Measurements from ENCODE around the gene ANTXR1. TPM values are rescaled to one million over a fixed set of nuclear protein-coding genes. Genes with fewer than 3 reads are reported as not detected.

Gene ANTXR1
- total RNA-seq, 1 experiment from 2014 or later, result 67.4 TPM

DNA sequence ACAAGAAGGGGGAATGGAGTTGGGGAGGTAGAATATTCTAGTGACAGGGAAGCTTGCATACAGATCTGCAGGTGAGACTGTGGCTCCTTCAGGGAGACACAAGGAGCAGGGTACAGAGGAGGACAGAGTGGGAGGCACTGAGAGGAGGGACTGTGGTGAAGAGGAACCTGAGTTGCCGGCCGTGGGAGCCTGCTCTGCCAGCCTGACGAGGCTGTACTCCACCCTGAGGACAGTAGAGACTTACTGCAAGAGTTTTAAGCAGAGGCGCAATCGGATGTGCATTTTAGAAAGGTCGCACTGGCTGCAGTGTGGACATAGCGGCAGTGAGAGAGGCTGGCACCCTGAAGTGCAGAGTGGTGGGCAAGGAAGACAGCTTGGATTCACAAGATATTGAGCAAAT, 188.3 kb downstream of the ANTXR1 start:
- Histone ChIP-seq H3K4me1 (peaks cover 35% of the 10 kb centered on the region), H3K4me3 (no peak overlapping the region), H3K27me3 (no peaks in the 10 kb centered on the region), H3K27ac (no peak overlapping the region), H3K9me3 (replicated peaks) (no peaks in the 10 kb centered on the region), H3K36me3 (peaks cover 49% of the 10 kb centered on the region)
- no peak for DNase-seq

DNA sequence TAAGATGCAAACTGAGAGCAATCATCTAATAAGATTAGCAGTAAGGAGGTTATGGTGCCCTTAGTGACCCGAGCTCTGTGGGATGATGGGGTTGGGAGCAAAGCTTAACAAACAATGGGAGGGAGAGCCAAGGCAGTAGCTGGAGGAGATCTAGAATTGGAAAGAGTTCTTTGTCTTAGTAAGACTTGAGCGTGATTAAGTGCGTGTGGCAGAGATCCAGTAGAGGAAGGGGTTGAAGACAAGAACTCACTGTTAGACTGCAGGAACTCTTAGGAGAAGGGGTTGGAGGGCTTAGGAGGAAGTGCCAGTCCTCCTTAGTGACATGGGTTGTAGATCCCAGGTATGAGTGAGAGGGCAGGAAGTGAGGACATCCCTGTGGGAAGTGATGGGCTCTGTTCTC, 189.3 kb downstream of the ANTXR1 start:
- no peak for DNase-seq
- H3K27me3 ChIP-seq, result no peaks in the 10 kb centered on the region
- H3K4me3 ChIP-seq, result no peak overlapping the region
- peaks cover 36% of the 10 kb centered on the region for H3K4me1 ChIP-seq
- H3K27ac ChIP-seq, result no peak overlapping the region
- H3K36me3 ChIP-seq, result peaks cover 38% of the 10 kb centered on the region
- H3K9me3 ChIP-seq (replicated peaks), result no peaks in the 10 kb centered on the region

DNA sequence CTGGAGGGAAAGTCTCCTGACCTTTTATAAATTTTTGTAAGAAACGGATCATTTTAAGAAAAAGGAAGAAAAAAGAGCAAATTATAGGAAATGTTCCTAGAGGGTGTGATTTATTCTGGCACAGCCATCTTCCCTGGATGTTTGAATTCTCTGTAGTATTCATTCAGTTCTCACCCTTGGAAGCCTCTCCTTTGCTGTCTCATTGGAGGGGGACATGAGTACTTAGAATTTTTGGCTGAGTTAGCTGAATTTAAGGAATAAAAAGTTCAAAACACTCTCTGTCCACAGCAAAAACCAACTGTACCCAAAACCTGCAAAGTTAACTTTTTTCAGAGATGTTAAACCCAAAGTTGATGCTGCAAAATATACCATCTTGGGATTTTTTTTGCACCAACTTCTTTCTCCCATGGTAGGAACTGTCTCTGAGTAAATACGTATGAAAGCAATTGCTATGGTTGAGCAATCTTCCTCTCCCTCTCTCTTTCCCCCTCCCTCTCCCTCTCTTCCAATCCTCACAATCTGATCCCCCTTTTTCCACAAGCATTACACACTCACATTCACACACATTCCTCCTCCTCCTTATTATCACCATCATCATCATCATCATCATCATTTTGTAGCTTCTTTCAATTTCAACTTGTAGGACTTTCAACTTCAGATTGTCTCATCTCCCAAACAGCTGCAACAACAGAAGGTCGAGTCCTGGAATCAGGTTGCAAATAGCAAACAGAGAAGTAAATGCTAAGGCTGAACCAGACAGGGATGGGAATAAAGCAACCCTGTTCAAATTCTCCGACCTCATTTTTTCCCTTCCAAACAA, 190.4 kb downstream of the ANTXR1 start:
- H3K27me3 ChIP-seq, result no peaks in the 10 kb centered on the region

DNA sequence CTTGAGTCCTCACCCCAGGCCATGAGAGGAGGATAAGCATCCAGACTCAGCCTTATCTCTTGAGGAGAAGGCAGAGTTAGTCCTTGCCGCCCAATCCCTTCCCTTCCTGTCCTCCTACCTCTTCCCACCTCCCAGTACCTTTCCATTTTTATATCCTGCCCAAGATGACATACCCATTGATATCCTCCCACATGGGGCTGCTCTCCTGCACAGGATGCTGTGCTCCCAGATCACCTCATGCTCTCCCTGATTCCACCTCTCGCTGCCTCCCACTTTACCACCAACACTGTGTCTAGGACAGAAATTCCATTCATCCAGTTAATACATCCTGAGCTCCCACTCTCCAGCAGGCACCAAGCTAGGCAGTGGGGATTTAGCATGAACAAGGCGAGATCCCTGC, 191.7 kb downstream of the ANTXR1 start:
- DNase-seq, result no peak
- Histone ChIP-seq H3K36me3 (peaks cover 27% of the 10 kb centered on the region), H3K4me1 (peaks cover 36% of the 10 kb centered on the region), H3K27ac (peak overlapping the region; percentile 39), H3K9me3 (replicated peaks) (no peaks in the 10 kb centered on the region), H3K27me3 (no peaks in the 10 kb centered on the region), H3K4me3 (no peak overlapping the region)

More for the DNA sequence above, 190.4 kb downstream of the ANTXR1 start:
- Histone ChIP-seq H3K4me3 (no peak overlapping the region), H3K9me3 (replicated peaks) (no peaks in the 10 kb centered on the region), H3K36me3 (peaks cover 35% of the 10 kb centered on the region), H3K27ac (peak overlapping the region; percentile 67), H3K4me1 (peaks cover 36% of the 10 kb centered on the region)
- DNase-seq, result peak; percentile 65 to 90

DNA sequence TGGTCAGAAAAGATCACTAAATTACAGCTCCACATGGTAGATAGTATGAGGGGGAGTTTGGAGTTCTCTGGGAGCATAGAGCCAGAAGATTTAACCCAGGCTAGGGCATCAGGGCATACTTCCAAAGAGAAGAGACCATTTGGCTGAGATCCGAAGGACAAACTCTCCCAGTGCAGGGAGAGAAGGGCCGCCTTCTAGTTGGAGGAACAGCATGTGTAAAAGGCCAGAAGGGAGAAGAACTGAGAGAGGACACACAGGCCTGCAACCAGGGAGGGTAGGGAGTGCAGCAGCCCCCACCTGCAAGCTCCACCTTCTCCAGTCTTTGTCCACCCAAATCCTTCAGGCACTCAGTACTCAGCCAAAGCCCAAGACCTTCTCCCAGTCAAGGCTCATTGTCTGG, 192.1 kb downstream of the ANTXR1 start:
- Histone ChIP-seq H3K27ac (peak overlapping the region; percentile 39), H3K4me1 (peaks cover 36% of the 10 kb centered on the region), H3K9me3 (replicated peaks) (no peaks in the 10 kb centered on the region), H3K27me3 (no peaks in the 10 kb centered on the region), H3K36me3 (peaks cover 27% of the 10 kb centered on the region), H3K4me3 (no peak overlapping the region)
- DNase-seq, result no peak

DNA sequence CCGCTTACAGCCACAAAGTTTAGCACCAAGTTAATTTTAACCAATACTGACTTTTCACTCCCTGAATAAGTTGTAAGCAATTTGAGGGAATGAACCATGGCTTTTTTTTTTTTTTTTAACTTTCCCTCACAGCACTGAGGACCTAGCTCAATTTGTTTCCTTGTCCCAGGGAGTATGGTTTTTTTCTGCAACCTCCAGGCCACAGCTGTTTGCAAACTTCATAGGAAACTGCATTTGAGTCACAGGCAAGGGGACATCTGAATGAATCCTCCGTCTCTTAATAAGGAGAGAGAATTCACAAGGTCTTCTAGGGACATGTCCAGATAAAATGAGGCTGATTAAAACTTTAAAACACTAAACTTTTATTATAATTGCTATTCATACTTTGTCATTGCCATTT, 192.5 kb downstream of the ANTXR1 start:
- H3K27me3 ChIP-seq, result no peaks in the 10 kb centered on the region
- no peak overlapping the region for H3K4me3 ChIP-seq
- H3K4me1 ChIP-seq, result peaks cover 36% of the 10 kb centered on the region
- no peaks in the 10 kb centered on the region for H3K9me3 ChIP-seq (replicated peaks)
- DNase-seq, result peak; percentile 67 to 85
- peak overlapping the region; percentile 39 for H3K27ac ChIP-seq
- H3K36me3 ChIP-seq, result peaks cover 23% of the 10 kb centered on the region

DNA sequence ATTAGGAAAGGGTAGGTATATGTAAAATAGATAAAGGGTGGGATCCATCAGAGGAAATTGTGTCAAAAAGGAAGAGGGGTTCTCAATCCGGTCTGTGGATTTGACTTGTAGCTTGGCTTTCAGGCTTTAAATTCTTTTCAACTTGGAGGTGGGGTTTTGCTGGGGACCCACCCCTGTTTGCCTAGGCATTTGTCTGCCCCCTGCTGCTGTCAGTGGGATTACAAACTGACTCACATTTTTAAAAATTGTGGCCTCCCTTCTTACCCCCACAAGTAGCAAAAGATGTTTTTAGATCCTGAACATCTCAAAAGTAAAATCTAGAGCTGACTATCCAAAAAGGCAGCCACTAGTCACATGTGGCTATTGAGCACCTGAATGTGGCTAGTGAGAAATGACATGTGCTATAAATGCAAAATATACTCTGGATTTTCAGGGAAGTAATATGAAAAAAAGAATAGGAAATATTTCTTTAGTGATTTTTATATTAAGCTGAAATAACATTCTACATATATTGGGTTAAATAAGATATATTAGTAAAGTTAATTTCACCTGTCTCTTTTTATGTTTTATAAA, 195.1 kb downstream of the ANTXR1 start:
- Histone ChIP-seq H3K36me3 (peaks cover 9% of the 10 kb centered on the region), H3K4me3 (no peak overlapping the region), H3K27ac (no peak overlapping the region), H3K27me3 (no peaks in the 10 kb centered on the region), H3K9me3 (replicated peaks) (no peaks in the 10 kb centered on the region), H3K4me1 (peaks cover 45% of the 10 kb centered on the region)
- no peak for DNase-seq

DNA sequence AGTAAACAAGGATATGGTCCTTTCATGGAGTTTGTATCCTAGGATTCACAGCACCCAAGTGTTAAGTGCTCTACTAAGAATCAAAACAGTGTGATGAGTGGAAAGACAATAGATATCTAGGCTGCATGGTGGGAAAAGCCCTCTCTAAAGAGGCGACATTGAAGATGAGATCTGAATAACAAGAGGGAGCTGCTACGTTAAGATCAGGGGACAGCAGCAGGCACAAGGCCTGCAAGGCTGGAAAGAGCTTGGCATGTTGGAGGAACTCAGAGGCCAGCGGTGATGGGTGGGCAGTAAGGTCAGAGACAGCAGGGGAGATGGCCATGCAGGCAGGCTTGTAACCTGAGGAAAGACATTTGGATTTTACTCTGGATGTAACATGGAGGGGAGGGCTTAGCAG, 196.5 kb downstream of the ANTXR1 start:
- H3K27me3 ChIP-seq, result no peaks in the 10 kb centered on the region
- H3K36me3 ChIP-seq, result peaks cover 9% of the 10 kb centered on the region
- no peak overlapping the region for H3K27ac ChIP-seq
- no peak overlapping the region for H3K4me3 ChIP-seq
- no peaks in the 10 kb centered on the region for H3K9me3 ChIP-seq (replicated peaks)
- no peak for DNase-seq
- peaks cover 40% of the 10 kb centered on the region for H3K4me1 ChIP-seq

DNA sequence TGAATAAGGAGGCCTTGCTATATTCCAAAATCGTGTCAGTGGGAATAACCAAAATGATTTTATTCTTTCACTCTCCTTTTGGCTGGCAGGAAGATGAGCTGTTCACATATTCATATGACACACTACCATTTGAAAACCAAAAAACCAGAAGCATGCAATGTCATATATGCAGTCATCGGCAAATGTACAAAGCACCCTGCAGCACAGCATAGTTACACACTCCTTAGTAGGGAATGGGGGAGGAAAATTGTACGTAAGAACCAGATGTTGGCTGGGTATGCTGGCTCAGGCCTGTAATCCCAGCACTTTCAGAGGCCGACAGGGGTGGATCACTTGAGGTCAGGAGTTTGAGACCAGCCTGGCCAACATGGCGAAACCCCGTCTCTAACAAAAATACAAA, 197.4 kb downstream of the ANTXR1 start:
- peaks cover 15% of the 10 kb centered on the region for H3K36me3 ChIP-seq
- H3K27me3 ChIP-seq, result no peaks in the 10 kb centered on the region
- no peak for DNase-seq
- peaks cover 39% of the 10 kb centered on the region for H3K4me1 ChIP-seq
- no peak overlapping the region for H3K27ac ChIP-seq
- no peak overlapping the region for H3K4me3 ChIP-seq
- H3K9me3 ChIP-seq (replicated peaks), result no peaks in the 10 kb centered on the region

DNA sequence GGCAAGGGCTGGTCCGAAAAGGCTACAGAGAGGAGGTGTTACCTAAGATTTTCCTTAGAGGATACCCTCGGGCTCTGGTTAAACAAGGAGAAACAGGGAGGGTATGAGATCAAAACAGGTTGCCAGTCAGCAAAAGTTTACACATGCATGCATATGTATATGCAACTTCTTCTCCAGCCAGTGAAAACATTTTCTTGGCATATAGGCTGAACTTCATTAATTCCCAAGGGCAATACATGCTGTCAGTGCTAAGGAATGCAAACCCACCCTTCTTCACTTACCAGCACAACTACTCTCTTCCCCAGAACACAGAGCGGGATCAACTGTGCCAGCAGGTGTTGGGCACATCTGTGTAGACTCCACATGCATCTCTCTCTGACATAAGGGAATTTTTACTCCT, 198.1 kb downstream of the ANTXR1 start:
- Histone ChIP-seq H3K9me3 (replicated peaks) (no peaks in the 10 kb centered on the region), H3K4me1 (peaks cover 37% of the 10 kb centered on the region), H3K27me3 (no peaks in the 10 kb centered on the region), H3K27ac (no peak overlapping the region), H3K36me3 (peaks cover 18% of the 10 kb centered on the region), H3K4me3 (no peak overlapping the region)
- DNase-seq, result peak; percentile 67 to 69

DNA sequence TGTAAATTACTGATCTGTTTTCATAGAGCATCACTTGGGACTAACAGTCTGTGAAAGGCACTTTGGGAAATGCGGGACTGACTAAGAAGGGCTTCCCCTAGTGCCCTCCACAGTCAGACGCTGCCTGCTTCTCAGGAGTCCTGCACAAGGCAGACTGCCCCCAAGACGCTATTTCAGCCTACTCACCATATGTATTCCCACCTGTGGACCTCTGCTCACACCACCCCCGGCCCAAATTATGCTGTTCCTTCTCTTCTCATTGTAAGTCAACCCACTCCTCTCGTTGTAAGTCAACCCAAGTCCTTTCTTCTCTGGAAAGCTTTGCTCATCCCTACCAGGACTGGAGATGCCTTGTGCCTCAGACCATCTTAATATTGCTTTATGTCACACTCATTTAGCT, 198.7 kb downstream of the ANTXR1 start:
- Histone ChIP-seq H3K36me3 (peaks cover 18% of the 10 kb centered on the region), H3K9me3 (replicated peaks) (no peaks in the 10 kb centered on the region), H3K27ac (no peak overlapping the region), H3K4me1 (peaks cover 40% of the 10 kb centered on the region), H3K4me3 (no peak overlapping the region), H3K27me3 (no peaks in the 10 kb centered on the region)
- no peak for DNase-seq

DNA sequence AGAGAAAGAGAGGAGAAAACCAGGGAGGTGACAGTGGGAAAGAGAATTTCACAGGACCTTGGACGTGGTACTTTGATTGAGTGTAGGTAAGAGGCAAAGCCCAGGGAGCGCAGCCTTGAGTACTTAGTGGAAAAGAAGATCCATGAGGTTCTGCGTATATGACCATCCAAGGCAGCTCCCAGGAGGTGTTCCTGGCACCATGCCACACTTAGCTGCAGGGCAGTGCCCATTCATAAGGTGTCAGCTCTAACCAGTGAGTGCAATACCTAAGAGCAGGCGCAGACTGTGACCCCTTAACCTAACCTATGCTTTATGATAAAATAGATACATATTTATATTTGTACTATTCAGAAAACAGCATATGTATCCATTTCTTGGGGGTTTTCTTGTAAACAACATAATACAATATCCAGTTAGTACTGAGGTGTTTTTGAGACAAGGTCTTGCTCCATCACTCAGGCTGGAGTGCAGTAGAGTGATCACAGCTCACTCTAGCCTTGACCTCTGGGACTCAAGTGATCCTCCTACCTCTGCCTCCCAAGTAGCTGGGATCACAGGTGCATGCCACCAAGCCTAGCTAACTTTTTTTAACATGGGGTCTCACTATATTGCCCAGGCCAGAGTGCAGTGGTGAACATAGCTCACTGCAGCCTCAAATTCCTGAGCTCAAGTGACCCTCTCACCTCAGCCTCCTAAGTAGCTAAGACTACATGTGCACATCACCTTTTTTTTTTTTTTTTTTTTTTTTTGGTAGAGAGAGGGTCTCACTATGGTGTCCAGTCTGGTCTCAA, 199.5 kb downstream of the ANTXR1 start:
- DNase-seq, result no peak
- H3K4me3 ChIP-seq, result no peak overlapping the region
- H3K9me3 ChIP-seq (replicated peaks), result no peaks in the 10 kb centered on the region
- no peak overlapping the region for H3K27ac ChIP-seq
- H3K4me1 ChIP-seq, result peaks cover 47% of the 10 kb centered on the region
- peaks cover 18% of the 10 kb centered on the region for H3K36me3 ChIP-seq
- H3K27me3 ChIP-seq, result no peaks in the 10 kb centered on the region

DNA sequence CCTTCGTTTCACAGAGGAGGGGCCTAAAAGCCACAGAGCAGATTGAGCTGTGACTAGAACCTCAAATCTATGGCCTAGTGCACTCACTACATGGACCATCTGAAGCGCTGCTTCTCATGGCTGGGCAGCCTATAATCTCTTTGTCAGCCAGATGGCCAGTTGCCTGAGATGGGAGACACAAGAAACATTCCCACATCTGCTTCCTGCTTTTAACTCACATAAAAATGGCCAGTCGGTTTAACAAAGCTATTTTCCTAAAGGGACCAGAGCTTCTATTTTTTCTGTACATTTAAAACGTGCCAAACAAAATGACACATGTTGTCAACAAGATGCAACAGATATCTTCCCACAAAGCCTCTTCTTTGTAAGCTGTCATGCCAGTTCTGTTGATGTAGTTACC, 200.2 kb downstream of the ANTXR1 start:
- DNase-seq, result no peak
- Histone ChIP-seq H3K4me1 (peaks cover 54% of the 10 kb centered on the region), H3K27ac (no peak overlapping the region)

DNA sequence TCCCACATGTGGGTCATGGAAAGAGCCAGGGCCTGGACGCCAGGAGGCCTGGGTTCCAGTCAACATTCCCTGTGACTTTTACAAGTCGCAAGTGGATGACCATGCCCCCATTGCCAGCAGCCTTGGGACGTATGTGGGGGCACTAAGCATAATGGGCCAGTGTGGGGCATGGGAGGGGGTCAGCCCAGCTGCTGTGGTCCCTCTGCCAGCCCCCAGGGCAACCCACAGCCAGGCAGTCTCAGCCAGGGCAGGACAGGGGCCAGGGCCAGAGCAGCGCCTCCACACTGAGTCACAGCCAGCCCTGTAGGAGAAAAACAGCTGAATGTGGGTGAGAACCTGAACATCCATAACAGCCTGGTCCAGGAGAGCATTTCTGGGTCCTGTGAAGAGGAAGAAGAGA, 200.8 kb downstream of the ANTXR1 start:
- H3K4me1 ChIP-seq, result peaks cover 54% of the 10 kb centered on the region
- no peak overlapping the region for H3K27ac ChIP-seq
- no peaks in the 10 kb centered on the region for H3K27me3 ChIP-seq
- no peak overlapping the region for H3K4me3 ChIP-seq
- H3K9me3 ChIP-seq (replicated peaks), result no peaks in the 10 kb centered on the region
- H3K36me3 ChIP-seq, result peaks cover 14% of the 10 kb centered on the region; the same call in 1 of the 2 replicates
- no peak for DNase-seq

More for the DNA sequence above, 200.2 kb downstream of the ANTXR1 start:
- H3K9me3 ChIP-seq (replicated peaks), result no peaks in the 10 kb centered on the region
- no peaks in the 10 kb centered on the region for H3K27me3 ChIP-seq
- no peak overlapping the region for H3K4me3 ChIP-seq
- peaks cover 14% of the 10 kb centered on the region; the same call in 1 of the 2 replicates for H3K36me3 ChIP-seq

DNA sequence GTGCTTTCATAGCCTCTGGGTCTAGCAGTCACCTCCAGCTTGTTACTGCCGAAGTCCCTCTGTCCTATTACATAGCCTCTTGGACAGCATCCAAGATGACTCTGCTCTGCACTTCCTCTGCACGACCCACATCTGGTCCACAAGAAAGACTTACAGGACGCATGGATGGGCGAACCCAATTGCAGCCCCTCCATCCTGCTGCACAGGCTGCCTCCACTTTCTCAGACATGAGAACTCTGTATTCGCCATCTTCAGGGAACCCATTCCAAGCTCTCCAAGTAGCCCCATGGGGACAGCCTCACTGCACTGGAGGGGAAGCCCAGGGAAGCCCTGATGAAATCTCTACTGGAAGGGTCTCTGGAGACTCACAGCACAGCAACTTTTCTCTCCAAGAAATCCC, 201.9 kb downstream of the ANTXR1 start:
- Histone ChIP-seq H3K27ac (no peak overlapping the region), H3K9me3 (replicated peaks) (no peaks in the 10 kb centered on the region), H3K27me3 (no peaks in the 10 kb centered on the region), H3K4me1 (peaks cover 54% of the 10 kb centered on the region), H3K4me3 (no peak overlapping the region), H3K36me3 (peaks cover 11% of the 10 kb centered on the region; the same call in 1 of the 2 replicates)
- peak in 1 of 2 experiments; percentile 52 for DNase-seq
